GM06990 (cell line): ENCODE results near the gene FAM149A.

Experiments
- DNase-seq: peaks from one replicate; pipeline ENCODE4 v3.0.0-alpha.2; 2011; ENCODE audit not compliant: insufficient read length; ENCODE audit errors: extremely low read depth
- H3K27me3 ChIP-seq: replicated peaks from 2 replicates; pipeline ENCODE4 v1.6.0; 2011; ENCODE audit warnings: low read length; ENCODE audit not compliant: control insufficient read depth, insufficient read depth
- H3K36me3 ChIP-seq: 2 replicates; pipeline ENCODE4 v1.5.1; 2011; ENCODE audit warnings: low read length; ENCODE audit not compliant: control insufficient read depth, insufficient read depth
- H3K4me3 ChIP-seq: replicated peaks from 2 replicates; pipeline ENCODE4 v1.5.1; 2011; ENCODE audit warnings: low read depth, mild to moderate bottlenecking, control low read depth, low read length
- TF ChIP-seq, protein P1 (sequence below): IDR thresholded peaks from 2 replicates; pipeline ENCODE4 v1.5.1; 2011; ENCODE audit warnings: low read length, control low read depth, mild to moderate bottlenecking, inconsistent platforms; ENCODE audit not compliant: insufficient read depth, poor library complexity, severe bottlenecking

FAM149A gene

DNA sequence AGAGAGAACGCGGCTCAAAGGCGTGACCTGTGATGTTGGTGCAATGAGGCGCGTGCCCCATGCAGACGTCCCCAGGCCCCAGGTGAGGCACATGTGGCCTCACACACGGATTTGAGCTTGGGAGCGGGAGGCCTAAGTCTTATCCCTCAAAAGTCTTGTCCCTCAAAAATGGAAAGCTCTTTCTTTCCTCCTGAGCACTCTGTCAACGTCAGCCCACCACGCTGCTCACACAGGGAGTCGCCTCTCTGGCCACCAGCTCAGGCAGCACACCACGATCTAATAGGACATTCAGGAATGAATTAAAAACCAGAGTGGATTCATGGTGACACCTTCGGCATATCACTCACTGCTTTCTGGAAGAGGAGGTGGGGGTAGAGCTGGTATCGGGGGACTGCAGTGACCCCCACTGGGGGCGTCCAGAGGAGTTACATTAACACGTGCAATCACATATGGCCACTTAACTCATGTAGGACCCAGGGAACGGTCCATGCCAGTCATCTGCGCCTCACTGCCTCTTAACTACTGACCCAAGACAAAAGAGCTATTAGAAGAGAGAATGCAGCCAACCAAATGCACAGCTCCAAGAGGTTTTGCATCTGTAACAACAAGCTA is 64.9 kb downstream of the FAM149A start:
- Histone ChIP-seq H3K36me3 (no peaks in the 10 kb centered on the region), H3K4me3 (no peak overlapping the region), H3K27me3 (no peaks in the 10 kb centered on the region)
- DNase-seq = no peak
- TF ChIP-seq, protein P1, sequence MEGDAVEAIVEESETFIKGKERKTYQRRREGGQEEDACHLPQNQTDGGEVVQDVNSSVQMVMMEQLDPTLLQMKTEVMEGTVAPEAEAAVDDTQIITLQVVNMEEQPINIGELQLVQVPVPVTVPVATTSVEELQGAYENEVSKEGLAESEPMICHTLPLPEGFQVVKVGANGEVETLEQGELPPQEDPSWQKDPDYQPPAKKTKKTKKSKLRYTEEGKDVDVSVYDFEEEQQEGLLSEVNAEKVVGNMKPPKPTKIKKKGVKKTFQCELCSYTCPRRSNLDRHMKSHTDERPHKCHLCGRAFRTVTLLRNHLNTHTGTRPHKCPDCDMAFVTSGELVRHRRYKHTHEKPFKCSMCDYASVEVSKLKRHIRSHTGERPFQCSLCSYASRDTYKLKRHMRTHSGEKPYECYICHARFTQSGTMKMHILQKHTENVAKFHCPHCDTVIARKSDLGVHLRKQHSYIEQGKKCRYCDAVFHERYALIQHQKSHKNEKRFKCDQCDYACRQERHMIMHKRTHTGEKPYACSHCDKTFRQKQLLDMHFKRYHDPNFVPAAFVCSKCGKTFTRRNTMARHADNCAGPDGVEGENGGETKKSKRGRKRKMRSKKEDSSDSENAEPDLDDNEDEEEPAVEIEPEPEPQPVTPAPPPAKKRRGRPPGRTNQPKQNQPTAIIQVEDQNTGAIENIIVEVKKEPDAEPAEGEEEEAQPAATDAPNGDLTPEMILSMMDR = no peak

DNA sequence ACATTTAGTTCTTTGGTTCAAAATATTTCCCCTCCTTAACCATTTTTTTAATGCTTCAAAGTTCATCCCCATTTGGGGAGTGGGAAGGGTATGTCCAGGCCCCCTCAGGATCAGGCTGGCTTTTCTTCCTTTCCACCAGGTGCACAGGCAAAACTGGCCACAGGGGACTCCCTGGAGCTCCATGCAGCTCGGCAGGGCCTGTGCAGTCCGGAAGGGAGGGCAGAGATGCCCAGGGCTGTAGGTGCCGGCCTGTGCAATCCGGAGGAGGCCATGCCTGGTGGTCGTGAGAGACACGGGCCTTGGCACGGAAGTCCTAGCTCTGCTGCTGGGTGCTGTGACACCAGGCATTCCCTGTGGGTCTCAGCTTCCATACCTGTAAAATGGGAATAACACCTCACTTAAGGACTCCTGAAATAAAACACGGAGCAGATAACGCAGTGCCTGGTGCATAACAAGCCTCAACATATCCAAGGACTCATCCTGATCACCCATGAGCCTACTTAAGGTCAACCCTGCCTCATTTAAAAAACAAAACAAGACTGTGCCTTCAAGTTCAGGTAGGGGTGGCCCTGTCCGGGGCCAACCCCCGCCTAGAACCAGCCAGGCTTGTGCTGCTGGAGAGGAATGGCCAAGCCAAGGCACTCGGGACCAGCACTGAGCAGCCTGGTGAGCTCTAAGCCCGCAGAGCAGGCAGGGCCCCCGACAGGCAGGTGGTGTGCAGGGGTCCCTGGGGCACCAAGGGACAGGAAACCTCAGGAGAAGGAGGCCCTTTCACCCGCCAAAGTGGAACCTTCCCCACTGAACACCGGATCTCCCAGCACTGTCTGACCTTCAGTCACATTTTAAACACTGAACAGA is 65.7 kb downstream of the FAM149A start:
- Histone ChIP-seq H3K36me3 (no peaks in the 10 kb centered on the region), H3K27me3 (no peaks in the 10 kb centered on the region), H3K4me3 (no peak overlapping the region)
- no peak for DNase-seq
- TF ChIP-seq, protein P1 = no peak

DNA sequence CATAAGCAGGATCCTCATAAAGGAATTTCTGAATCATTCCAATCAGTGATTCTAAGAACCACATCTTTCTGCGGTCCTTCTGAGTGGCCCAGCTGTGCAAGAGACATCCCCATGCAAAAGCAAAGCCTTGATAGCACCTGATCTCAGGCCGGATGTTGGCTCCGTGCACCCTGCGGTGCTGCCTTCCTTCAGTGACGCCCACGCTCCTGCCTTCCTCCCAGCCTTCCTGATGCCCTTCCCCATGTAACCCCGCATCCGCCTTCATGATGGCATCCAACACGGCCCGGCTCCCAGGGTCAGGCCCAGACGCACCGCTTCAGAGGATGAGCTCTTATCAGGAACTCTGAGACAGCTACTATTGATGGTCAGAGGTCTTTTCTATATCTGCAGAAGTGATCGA is 66.5 kb downstream of the FAM149A start:
- Histone ChIP-seq H3K4me3 (no peak overlapping the region), H3K36me3 (no peaks in the 10 kb centered on the region), H3K27me3 (no peaks in the 10 kb centered on the region)
- TF ChIP-seq, protein P1 = no peak
- DNase-seq = no peak

DNA sequence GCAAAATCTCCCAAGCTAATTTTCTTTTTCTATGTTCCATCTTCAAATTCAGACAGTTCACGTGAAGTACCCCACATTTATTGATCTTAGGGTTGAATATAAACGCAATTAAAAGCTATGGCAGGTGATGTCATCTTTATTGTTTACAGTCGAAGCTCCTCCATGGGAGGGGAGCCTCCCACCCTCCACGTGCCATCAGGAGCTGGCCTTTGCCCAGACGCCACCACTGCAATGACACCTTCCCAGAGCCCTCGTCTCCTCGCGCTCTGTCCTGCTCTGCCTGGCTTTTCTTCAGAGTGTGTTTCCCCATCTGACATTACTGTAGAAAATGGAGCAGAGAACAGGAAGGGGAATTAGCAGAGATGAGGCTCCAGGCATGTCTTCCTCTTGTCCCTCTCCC is 68.0 kb downstream of the FAM149A start:
- no peaks in the 10 kb centered on the region for H3K27me3 ChIP-seq
- DNase-seq = no peak
- H3K36me3 ChIP-seq = no peaks in the 10 kb centered on the region
- no peak overlapping the region for H3K4me3 ChIP-seq
- TF ChIP-seq, protein P1 = no peak

DNA sequence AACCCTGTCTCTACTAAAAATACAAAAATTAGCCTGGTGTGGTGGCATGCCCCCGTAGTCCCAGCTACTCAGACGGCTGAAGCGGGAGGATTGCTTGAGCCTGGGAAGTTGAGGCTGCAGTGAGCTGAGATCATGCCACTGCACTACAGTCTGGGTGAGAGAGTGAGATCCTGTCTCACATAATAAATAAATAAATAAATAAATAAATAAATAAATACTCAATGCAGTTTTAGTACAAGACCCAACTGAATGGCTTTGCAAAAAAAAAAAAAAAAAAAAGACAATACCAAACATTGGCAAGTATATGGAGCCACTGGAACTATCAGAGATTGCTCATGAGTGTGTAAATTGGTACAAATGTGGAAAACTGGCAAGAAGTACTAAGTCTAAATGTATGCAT is 83.6 kb downstream of the FAM149A start:
- DNase-seq = no peak
- no peaks in the 10 kb centered on the region for H3K36me3 ChIP-seq
- TF ChIP-seq, protein P1 = no peak
- H3K27me3 ChIP-seq = no peaks in the 10 kb centered on the region
- H3K4me3 ChIP-seq = no peak overlapping the region
